Cardiac muscle cell (in vitro differentiated cells and primary cell): ENCODE data around the gene ERI2. TPM values are rescaled to one million over a fixed set of nuclear protein-coding genes. Genes with fewer than 3 reads are reported as not detected.
"Not testable (repeated sequence)": the region's sequence is repeated elsewhere in the genome, so short reads cannot be mapped to it uniquely, and the experiment has no call there.

ENCODE experiments used
- DNase-seq, 2 donors: peaks; one replicate each; pipeline versions ENCODE4 v3.0.0 to v3.0.0-alpha.2; 2010 to 2017; ENCODE audit warnings: low read depth in 1 of 2, low spot score in 1 of 2
- H3K27ac ChIP-seq: fragments of 200-600 bp; sonication (generic); 2 replicates; pipeline ENCODE4 v1.5.1; 2016
- H3K27me3 ChIP-seq: fragments of 200-600 bp; sonication (generic); 2 replicates; pipeline ENCODE4 v1.6.0; 2016; ENCODE audit warnings: control low read depth
- H3K36me3 ChIP-seq: fragments of 200-600 bp; sonication (generic); 2 replicates; pipeline ENCODE4 v1.5.1; 2016; ENCODE audit warnings: control low read depth
- H3K4me1 ChIP-seq: fragments of 200-600 bp; sonication (generic); 2 replicates; pipeline ENCODE4 v1.8.1; 2017; ENCODE audit warnings: low read depth, mild to moderate bottlenecking, mixed run types
- H3K4me3 ChIP-seq: fragments of 200-600 bp; sonication (generic); 2 replicates; pipeline ENCODE4 v1.5.1; 2016; ENCODE audit warnings: mild to moderate bottlenecking
- H3K9me3 ChIP-seq: fragments of 200-600 bp; sonication (generic); 2 replicates; pipeline ENCODE4 v1.5.1; 2017; ENCODE audit warnings: low read depth, mild to moderate bottlenecking, control low read depth
- polyA plus RNA-seq: library from polyadenylated mRNA; unstranded; fragments of >200 nt; fragmentation: Nextera tagmentation; extraction: Ambion mirVana; gene quantifications from 2 replicates; pipeline ENCODE4 v1.2.1, GENCODE V29; 2016
- total RNA-seq: library from RNA; depleted of rRNA; stranded (reverse); fragments of >200 nt; gene quantifications from 2 replicates; pipeline ENCODE4 v1.2.3, GENCODE V29; 2016
- TF ChIP-seq, protein P1 (sequence below): IDR thresholded peaks from 2 replicates; pipeline ENCODE4 v1.5.1; 2012; ENCODE audit warnings: low read depth, mild to moderate bottlenecking, low read length

Gene ERI2
- total and polyA plus RNA-seq, 2 experiments from 2014 or later = 18.1 to 28.0 TPM

DNA sequence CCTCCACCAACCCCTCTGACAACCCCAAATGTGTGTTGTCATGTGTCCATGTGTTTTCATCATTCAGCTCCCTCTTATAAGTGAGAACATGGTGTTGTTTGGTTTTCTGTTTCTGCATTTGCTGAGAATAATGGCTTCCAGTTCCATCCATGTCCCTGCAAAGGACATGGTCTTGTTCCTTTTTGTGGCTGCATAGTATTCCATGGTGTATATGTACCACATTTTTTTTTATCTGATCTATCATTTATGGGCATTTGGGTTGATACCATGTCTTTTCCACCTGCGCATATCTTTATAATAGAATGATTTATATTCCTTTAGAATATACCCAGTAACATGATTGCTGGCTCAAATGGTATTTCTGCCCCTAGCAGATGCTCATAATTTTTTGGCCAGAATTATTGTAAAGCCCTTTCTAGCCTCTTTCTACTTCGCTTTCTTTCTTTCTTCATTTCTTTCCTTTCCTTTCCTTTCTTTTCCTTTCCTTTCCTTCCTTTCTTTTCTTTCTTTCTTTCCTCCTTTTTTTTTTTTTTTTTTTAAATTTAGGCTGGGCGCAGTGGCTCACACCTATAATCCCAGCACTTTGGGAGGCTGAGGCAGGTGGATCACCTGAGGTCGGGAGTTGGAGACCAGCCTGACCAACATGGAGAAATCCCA is 12.8 kb upstream of the ERI2 start:
- Histone ChIP-seq H3K27me3 (no peaks in the 10 kb centered on the region), H3K27ac (no peak overlapping the region), H3K4me1 (peaks cover 3% of the 10 kb centered on the region), H3K9me3 (no peaks in the 10 kb centered on the region), H3K4me3 (no peak overlapping the region), H3K36me3 (peaks cover 7% of the 10 kb centered on the region)
- DNase-seq = no peak
- TF ChIP-seq, protein P1, sequence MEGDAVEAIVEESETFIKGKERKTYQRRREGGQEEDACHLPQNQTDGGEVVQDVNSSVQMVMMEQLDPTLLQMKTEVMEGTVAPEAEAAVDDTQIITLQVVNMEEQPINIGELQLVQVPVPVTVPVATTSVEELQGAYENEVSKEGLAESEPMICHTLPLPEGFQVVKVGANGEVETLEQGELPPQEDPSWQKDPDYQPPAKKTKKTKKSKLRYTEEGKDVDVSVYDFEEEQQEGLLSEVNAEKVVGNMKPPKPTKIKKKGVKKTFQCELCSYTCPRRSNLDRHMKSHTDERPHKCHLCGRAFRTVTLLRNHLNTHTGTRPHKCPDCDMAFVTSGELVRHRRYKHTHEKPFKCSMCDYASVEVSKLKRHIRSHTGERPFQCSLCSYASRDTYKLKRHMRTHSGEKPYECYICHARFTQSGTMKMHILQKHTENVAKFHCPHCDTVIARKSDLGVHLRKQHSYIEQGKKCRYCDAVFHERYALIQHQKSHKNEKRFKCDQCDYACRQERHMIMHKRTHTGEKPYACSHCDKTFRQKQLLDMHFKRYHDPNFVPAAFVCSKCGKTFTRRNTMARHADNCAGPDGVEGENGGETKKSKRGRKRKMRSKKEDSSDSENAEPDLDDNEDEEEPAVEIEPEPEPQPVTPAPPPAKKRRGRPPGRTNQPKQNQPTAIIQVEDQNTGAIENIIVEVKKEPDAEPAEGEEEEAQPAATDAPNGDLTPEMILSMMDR = no peak

DNA sequence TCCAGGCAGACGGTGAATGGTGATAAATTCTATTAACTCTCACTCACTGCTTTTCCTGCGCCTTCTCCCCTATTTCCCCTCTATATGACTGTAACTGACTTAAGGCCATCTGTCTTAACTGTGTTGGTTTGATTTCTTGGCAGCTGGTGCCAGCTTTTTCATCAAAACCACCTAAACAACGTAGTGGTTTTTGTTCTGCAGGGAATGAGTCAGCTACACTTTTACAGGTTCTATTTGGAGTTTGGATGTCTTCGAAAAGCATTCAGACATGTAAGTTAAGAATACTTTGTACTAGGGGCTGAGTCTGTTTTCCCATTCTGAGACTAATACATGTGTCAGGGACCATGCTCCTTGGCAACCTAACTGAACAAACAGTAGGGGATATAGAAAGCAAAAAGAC is 8.5 kb upstream of the ERI2 start:
- TF ChIP-seq, protein P1 = no peak
- no peaks in the 10 kb centered on the region for H3K4me1 ChIP-seq
- no peak for DNase-seq
- H3K27me3 ChIP-seq = no peaks in the 10 kb centered on the region
- H3K9me3 ChIP-seq = no peaks in the 10 kb centered on the region
- peaks cover 4% of the 10 kb centered on the region for H3K36me3 ChIP-seq
- no peak overlapping the region for H3K27ac ChIP-seq
- no peak overlapping the region for H3K4me3 ChIP-seq

DNA sequence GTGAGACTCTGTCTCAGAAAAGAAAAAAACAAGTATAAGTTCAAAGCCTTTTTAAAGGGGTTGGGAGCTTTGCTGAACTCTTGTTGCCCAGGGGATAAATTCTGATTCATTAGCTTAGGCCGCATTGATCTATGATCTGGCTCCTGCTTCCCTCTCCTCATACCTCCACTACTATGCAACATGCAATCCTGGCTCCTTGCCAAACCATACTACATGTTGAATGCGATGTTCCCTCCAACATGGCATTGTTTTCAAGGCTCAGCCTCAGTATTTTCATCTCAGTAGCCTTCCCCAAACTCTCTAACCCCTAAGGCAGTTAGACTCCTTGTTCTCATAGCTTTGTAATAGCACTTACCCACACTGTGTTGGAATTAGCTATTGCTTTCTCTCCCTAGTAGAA is 6.2 kb upstream of the ERI2 start:
- no peaks in the 10 kb centered on the region for H3K4me1 ChIP-seq
- H3K27ac ChIP-seq = no peak overlapping the region
- H3K9me3 ChIP-seq = no peaks in the 10 kb centered on the region
- peaks cover 4% of the 10 kb centered on the region for H3K36me3 ChIP-seq
- H3K4me3 ChIP-seq = no peak overlapping the region
- no peaks in the 10 kb centered on the region for H3K27me3 ChIP-seq
- no peak for DNase-seq
- TF ChIP-seq, protein P1 = no peak

DNA sequence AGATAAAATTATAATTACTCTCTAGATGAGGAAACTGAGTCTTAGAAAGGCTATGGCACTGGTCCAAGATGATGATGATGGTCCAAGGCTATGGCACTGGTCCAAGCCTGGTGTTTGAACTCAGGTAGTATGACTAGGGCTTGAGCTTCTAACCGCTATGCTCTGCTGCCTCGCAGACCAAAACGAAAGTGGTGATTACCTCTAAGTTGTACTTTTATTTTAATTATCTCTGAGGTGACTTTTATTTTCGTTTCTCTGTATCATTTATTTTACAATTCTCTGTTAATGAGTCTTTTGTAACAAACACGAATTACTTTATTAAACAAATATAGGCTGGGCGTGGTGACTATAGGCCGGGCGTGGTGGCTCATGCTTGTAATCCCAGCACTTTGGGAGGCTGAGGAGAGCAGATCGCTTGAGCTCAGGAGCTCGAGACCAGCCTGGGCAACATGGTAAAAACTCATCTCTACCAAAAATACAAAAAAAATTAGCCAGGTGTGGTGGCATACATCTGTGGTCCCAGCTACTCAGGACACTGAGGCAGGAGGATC is 5.7 kb upstream of the ERI2 start:
- Histone ChIP-seq H3K4me1 (no peaks in the 10 kb centered on the region), H3K4me3 (no peak overlapping the region), H3K27ac (no peak overlapping the region), H3K9me3 (no peaks in the 10 kb centered on the region), H3K36me3 (peaks cover 2% of the 10 kb centered on the region), H3K27me3 (no peaks in the 10 kb centered on the region)
- DNase-seq = no peak
- TF ChIP-seq, protein P1 = no peak

DNA sequence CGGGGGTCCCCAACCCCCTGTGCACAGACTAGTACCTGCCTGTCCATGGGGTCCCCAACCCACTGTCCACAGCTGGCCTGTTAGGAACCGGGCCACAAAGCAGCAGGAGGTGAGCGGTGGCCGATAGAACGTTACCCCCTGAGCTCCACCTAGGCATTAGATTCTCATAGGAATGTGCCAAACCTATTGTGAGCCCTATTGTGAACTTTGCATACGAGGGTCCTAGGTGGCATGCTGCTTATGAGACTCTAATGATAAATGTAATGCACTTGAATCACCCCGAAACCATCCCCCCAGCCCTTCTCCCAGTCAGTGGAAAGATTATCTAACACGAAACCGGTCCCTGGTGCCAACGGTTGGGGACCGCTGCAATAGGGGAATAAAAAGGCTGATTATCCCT is 1.6 kb upstream of the ERI2 start:
- no peak for DNase-seq
- Histone ChIP-seq H3K27me3 (no peaks in the 10 kb centered on the region), H3K9me3 (no peaks in the 10 kb centered on the region), H3K4me3 (no peak overlapping the region), H3K27ac (no peak overlapping the region), H3K4me1 (no peaks in the 10 kb centered on the region), H3K36me3 (no peaks in the 10 kb centered on the region)
- TF ChIP-seq, protein P1 = no peak

DNA sequence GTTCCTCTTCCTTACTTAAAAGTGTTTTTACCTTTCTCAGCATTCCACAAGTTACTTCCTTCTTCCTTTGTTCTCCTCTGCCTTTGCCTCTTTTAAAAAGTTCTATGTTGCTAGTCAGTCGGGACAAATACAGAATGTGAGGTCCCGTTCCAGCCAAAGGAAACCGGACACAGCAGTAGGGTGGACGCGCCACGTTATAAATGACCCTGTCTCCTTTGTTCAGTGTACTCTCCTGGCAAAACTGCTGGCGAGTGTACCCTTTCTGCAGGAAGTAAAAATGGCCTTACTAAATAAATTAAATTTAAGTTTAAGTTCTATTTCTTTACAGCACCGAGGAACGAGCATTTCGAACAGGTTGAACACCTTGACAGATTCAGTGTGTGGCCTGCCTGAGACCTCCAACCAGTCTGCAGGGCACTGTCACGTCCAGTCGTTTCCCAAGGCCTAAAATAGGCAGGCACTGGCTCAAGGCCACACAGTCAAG is 546 bp downstream of the ERI2 start:
- peak overlapping the region; percentile 83 for H3K27ac ChIP-seq
- not testable (repeated sequence) for H3K4me1 ChIP-seq, DNase-seq

More for the DNA sequence above, 546 bp downstream of the ERI2 start:
- H3K9me3 ChIP-seq, H3K27me3 ChIP-seq, H3K36me3 ChIP-seq: not testable (repeated sequence)
- peak overlapping the region; percentile 66 for H3K4me3 ChIP-seq
